Nephron progenitor cell (in vitro differentiated cells): ENCODE measurements around the gene RPS6KA4.

Experiments
- DNase-seq: peaks from one replicate; pipeline ENCODE4 v3.0.0; 2021
- H3K27ac Mint-ChIP-seq: 2 replicates; pipeline ENCODE4 v1.8.0; 2021; ENCODE audit warnings: mild to moderate bottlenecking, moderate library complexity, mixed read lengths
- H3K27me3 Mint-ChIP-seq: 2 replicates; pipeline ENCODE4 v1.8.0; 2021; ENCODE audit warnings: mild to moderate bottlenecking, low read depth, mixed read lengths; ENCODE audit not compliant: poor library complexity
- H3K36me3 Mint-ChIP-seq: 2 replicates; pipeline ENCODE4 v1.8.0; 2021; ENCODE audit warnings: low read depth, mixed read lengths
- H3K4me1 Mint-ChIP-seq: 2 replicates; pipeline ENCODE4 v1.8.0; 2021; ENCODE audit warnings: mixed read lengths
- H3K4me3 Mint-ChIP-seq: 2 replicates; pipeline ENCODE4 v1.8.0; 2021; ENCODE audit warnings: mild to moderate bottlenecking, moderate library complexity, mixed read lengths
- H3K9me3 Mint-ChIP-seq: 2 replicates; pipeline ENCODE4 v1.8.0; 2021; ENCODE audit warnings: mild to moderate bottlenecking, moderate library complexity, mixed read lengths
- TF ChIP-seq, protein P1 (sequence below): fragments of 200-600 bp; sonication (generic); IDR thresholded peaks from 2 replicates; pipeline ENCODE4 v1.5.0; 2021; ENCODE audit warnings: antibody characterized with exemption

RPS6KA4 gene

GRCh38 chr11:64409278-64409677, 50.3 kb downstream of the RPS6KA4 start:
- peaks cover 67% of the 10 kb centered on the region for H3K4me1 Mint-ChIP-seq
- H3K36me3 Mint-ChIP-seq, result peaks cover 5% of the 10 kb centered on the region
- H3K4me3 Mint-ChIP-seq, result no peak overlapping the region
- TF ChIP-seq, protein P1, sequence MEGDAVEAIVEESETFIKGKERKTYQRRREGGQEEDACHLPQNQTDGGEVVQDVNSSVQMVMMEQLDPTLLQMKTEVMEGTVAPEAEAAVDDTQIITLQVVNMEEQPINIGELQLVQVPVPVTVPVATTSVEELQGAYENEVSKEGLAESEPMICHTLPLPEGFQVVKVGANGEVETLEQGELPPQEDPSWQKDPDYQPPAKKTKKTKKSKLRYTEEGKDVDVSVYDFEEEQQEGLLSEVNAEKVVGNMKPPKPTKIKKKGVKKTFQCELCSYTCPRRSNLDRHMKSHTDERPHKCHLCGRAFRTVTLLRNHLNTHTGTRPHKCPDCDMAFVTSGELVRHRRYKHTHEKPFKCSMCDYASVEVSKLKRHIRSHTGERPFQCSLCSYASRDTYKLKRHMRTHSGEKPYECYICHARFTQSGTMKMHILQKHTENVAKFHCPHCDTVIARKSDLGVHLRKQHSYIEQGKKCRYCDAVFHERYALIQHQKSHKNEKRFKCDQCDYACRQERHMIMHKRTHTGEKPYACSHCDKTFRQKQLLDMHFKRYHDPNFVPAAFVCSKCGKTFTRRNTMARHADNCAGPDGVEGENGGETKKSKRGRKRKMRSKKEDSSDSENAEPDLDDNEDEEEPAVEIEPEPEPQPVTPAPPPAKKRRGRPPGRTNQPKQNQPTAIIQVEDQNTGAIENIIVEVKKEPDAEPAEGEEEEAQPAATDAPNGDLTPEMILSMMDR, result no peak
- peak overlapping the region; percentile 25 for H3K27ac Mint-ChIP-seq
- peaks cover 10% of the 10 kb centered on the region for H3K9me3 Mint-ChIP-seq
- H3K27me3 Mint-ChIP-seq, result peaks cover 3% of the 10 kb centered on the region
- peak; percentile 15 for DNase-seq

- H3K4me3 Mint-ChIP-seq, result peak overlapping the region; percentile 43
- H3K27ac Mint-ChIP-seq, result no peak overlapping the region
- peaks cover 71% of the 10 kb centered on the region for H3K4me1 Mint-ChIP-seq
- TF ChIP-seq, protein P1, result no peak
- peak; percentile 25 for DNase-seq
- peaks cover 4% of the 10 kb centered on the region for H3K9me3 Mint-ChIP-seq
- no peaks in the 10 kb centered on the region for H3K36me3 Mint-ChIP-seq
- peaks cover 3% of the 10 kb centered on the region for H3K27me3 Mint-ChIP-seq
Measured at GRCh38 chr11:64409707-64410403, 50.9 kb downstream of the RPS6KA4 start.

- DNase-seq, result no peak
- Mint-ChIP-seq H3K27ac (no peak overlapping the region), H3K27me3 (peaks cover 5% of the 10 kb centered on the region), H3K9me3 (no peaks in the 10 kb centered on the region), H3K4me1 (peaks cover 72% of the 10 kb centered on the region), H3K36me3 (no peaks in the 10 kb centered on the region), H3K4me3 (peak overlapping the region; percentile 43)
- TF ChIP-seq, protein P1, result no peak
Measured at GRCh38 chr11:64410404-64410734, 51.4 kb downstream of the RPS6KA4 start.

DNA sequence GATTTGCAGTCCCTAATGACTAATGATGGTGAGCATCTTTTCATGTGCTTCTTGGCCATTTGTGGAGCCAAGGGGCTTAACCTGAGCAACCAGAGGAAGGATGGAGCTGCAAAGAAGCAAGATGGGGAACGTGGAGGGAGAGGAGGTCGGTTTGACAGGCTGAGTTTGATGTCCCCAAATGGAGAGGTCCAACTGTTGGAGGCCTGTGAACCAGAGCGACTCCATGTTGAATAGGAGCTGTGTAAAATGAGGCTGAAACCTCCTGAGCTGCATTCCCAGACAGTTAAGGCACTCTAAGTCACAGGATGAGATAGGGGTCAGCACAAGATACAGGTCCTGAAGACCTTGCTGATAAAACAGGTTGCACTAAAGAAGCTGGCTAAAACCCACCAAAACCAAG, 54.5 kb downstream of the RPS6KA4 start:
- Mint-ChIP-seq H3K4me1 (peaks cover 49% of the 10 kb centered on the region), H3K27me3 (peaks cover 5% of the 10 kb centered on the region), H3K9me3 (no peaks in the 10 kb centered on the region), H3K36me3 (no peaks in the 10 kb centered on the region), H3K4me3 (no peak overlapping the region), H3K27ac (no peak overlapping the region)
- TF ChIP-seq, protein P1, result no peak
- DNase-seq, result no peak

GRCh38 chr11:64415286-64415685, 56.3 kb downstream of the RPS6KA4 start:
- peaks cover 2% of the 10 kb centered on the region for H3K9me3 Mint-ChIP-seq
- no peaks in the 10 kb centered on the region for H3K36me3 Mint-ChIP-seq
- peaks cover 5% of the 10 kb centered on the region for H3K27me3 Mint-ChIP-seq
- no peak overlapping the region for H3K27ac Mint-ChIP-seq
- H3K4me3 Mint-ChIP-seq, result peak overlapping the region; percentile 0
- peak; percentile 33 for DNase-seq
- peaks cover 30% of the 10 kb centered on the region for H3K4me1 Mint-ChIP-seq
- TF ChIP-seq, protein P1, result no peak
